Fibroblast of mammary gland (primary cell): ENCODE data around the gene SLC44A1.

Experiments
- DNase-seq: peaks from one replicate; pipeline ENCODE4 v3.0.0-alpha.2; 2010; ENCODE audit warnings: low read depth
- H3K4me3 ChIP-seq: 2 replicates; pipeline ENCODE4 v1.5.1; 2011; ENCODE audit warnings: low read depth, mild to moderate bottlenecking, low read length, moderate library complexity; ENCODE audit not compliant: control insufficient read depth
- TF ChIP-seq, protein P1 (sequence below): conservative IDR thresholded peaks from 2 replicates; pipeline ENCODE4 v1.5.1; 2011; ENCODE audit warnings: low read depth, low read length, inconsistent platforms; ENCODE audit not compliant: control insufficient read depth, insufficient read depth

Gene SLC44A1

GRCh38 chr9:105278751-105279150 is 34.3 kb downstream of the SLC44A1 start:
- peak; percentile 43 for DNase-seq
- H3K4me3 ChIP-seq = no peak overlapping the region
- TF ChIP-seq, protein P1, sequence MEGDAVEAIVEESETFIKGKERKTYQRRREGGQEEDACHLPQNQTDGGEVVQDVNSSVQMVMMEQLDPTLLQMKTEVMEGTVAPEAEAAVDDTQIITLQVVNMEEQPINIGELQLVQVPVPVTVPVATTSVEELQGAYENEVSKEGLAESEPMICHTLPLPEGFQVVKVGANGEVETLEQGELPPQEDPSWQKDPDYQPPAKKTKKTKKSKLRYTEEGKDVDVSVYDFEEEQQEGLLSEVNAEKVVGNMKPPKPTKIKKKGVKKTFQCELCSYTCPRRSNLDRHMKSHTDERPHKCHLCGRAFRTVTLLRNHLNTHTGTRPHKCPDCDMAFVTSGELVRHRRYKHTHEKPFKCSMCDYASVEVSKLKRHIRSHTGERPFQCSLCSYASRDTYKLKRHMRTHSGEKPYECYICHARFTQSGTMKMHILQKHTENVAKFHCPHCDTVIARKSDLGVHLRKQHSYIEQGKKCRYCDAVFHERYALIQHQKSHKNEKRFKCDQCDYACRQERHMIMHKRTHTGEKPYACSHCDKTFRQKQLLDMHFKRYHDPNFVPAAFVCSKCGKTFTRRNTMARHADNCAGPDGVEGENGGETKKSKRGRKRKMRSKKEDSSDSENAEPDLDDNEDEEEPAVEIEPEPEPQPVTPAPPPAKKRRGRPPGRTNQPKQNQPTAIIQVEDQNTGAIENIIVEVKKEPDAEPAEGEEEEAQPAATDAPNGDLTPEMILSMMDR = no peak

- H3K4me3 ChIP-seq = no peak overlapping the region
- peak; percentile 87 for DNase-seq
- TF ChIP-seq, protein P1 = no peak
Measured at GRCh38 chr9:105280691-105281090, 36.2 kb downstream of the SLC44A1 start.

GRCh38 chr9:105281272-105281671 is 36.8 kb downstream of the SLC44A1 start:
- DNase-seq = peak; percentile 22
- no peak overlapping the region for H3K4me3 ChIP-seq
- TF ChIP-seq, protein P1 = no peak

DNA sequence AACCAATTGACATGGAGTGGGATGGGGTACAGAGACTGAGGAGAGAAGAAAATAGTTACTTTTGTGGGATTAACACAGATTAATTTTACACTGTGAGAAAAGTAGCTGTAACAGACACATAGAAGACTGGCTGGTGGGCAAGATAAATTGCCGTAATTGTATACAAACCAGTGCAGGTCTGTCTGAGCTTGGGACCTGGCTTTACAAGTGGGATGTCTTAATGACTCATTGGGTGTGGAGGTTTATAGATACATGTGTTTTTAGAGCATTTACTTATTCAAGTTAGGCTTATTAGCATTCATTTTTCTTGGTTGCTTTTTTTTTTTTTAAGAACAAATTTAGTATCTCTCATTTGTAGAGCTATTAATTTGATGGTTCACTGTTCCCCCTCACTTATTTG is 37.5 kb downstream of the SLC44A1 start:
- no peak overlapping the region for H3K4me3 ChIP-seq
- DNase-seq = peak; percentile 53
- TF ChIP-seq, protein P1 = no peak

GRCh38 chr9:105282870-105283621 is 38.6 kb downstream of the SLC44A1 start:
- DNase-seq = no peak
- TF ChIP-seq, protein P1 = no peak

GRCh38 chr9:105283795-105284194 is 39.3 kb downstream of the SLC44A1 start:
- no peak for DNase-seq
- H3K4me3 ChIP-seq = no peak overlapping the region
- TF ChIP-seq, protein P1 = no peak

More at GRCh38 chr9:105282870-105283621, 38.6 kb downstream of the SLC44A1 start:
- H3K4me3 ChIP-seq = no peak overlapping the region
